Naive thymus-derived CD8-positive, alpha-beta T cell (primary cell): ENCODE data around the gene UFD1. TPM values are rescaled to one million over a fixed set of nuclear protein-coding genes. Genes with fewer than 3 reads are reported as not detected.

Experiments used
- ATAC-seq, 2 donors: fragments of 150-1000 bp; cut with Tn5 transposase in 1 of 2; sonication (Bioruptor Pico), chemical (Tn5 transposase) in 1 of 2; 1 replicate in 1 of 2; 2 replicates in 1 of 2; pipeline ENCODE4 v1.10.0; 2021; ENCODE audit warnings: mild to moderate bottlenecking in 2 of 2, moderate library complexity in 2 of 2
- POLR2A ChIA-PET: fragments of 350-600 bp; sonication (Branson Sonifier 250); formaldehyde crosslinking; loops from one replicate; lab custom pipeline; 2021; ENCODE audit warnings: antibody characterized with exemption; lab: Charles Lee
- DNase-seq, 10 donors: peaks; one replicate each; pipeline versions ENCODE4 v3.0.0 to v3.0.0-alpha.2; 2020 to 2022
- H3K27ac Mint-ChIP-seq, 10 donors: one replicate each; pipeline ENCODE4 v1.8.0; 2020 to 2022; ENCODE audit warnings: mild to moderate bottlenecking in 10 of 10, mixed read lengths in 10 of 10, moderate library complexity in 4 of 10, inconsistent platforms in 1 of 10
- H3K27me3 Mint-ChIP-seq, 5 donors: one replicate each; pipeline ENCODE4 v1.8.0; 2021 to 2022; ENCODE audit warnings: mixed read lengths in 5 of 5
- H3K36me3 Mint-ChIP-seq, 3 donors: one replicate each; pipeline ENCODE4 v1.8.0; 2020 to 2022; ENCODE audit warnings: mixed read lengths in 3 of 3, mild to moderate bottlenecking in 2 of 3, inconsistent platforms in 1 of 3
- H3K4me1 Mint-ChIP-seq, 4 donors: one replicate each; pipeline ENCODE4 v1.8.0; 2021 to 2022; ENCODE audit warnings: mixed read lengths in 4 of 4
- H3K4me3 Mint-ChIP-seq, 10 donors: one replicate each; pipeline ENCODE4 v1.8.0; 2020 to 2022; ENCODE audit warnings: mild to moderate bottlenecking in 10 of 10, mixed read lengths in 10 of 10, moderate library complexity in 6 of 10, inconsistent platforms in 1 of 10
- H3K9me3 Mint-ChIP-seq, 9 donors: one replicate each; pipeline ENCODE4 v1.8.0; 2020 to 2022; ENCODE audit warnings: mixed read lengths in 9 of 9, mild to moderate bottlenecking in 3 of 9, inconsistent platforms in 1 of 9, moderate library complexity in 1 of 9
- polyA plus RNA-seq, 3 donors: library from polyadenylated mRNA; unstranded; fragments of 300-500 nt; fragmentation: Illumina TruSeq; gene quantifications; one replicate each; pipeline ENCODE4 v1.2.3, GENCODE V29; 2021
- total RNA-seq, 8 experiments: library from RNA in 2 of 8; stranded (reverse) in 2 of 8; gene quantifications; one replicate each; pipeline ENCODE4 v1.2.3 and lab custom pipeline; 2021 to 2026

UFD1 gene
- total and polyA plus RNA-seq, 5 experiments from 2014 or later = 50.2 to 80.9 (median 73.1) TPM

DNA sequence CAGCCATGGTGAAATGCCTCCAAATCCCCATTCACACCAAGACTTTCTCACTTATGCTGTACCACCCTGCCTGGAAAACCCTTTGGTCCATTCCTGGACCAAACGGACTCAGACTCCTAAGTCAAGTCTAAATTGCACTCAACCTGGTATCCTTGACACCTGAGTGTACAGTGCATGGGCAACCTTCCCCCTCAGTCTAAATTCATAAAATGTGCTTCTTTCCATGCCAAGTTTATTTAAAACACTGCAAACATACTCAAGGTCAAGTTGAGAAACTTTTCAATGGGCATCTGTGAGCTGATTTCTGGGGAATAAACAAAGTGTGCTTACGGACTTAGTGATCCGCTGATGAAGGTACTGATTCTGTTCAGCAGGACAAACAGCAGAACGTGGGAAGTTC, 73.9 kb downstream of the UFD1 start:
- no peaks in the 10 kb centered on the region for H3K27me3 Mint-ChIP-seq
- peak overlapping the region in 1 of 10 donors; percentile 60 for H3K27ac Mint-ChIP-seq
- H3K36me3 Mint-ChIP-seq = peaks cover 4 to 80% (median 11%) of the 10 kb centered on the region in 3 donors

GRCh38 chr22:19404676-19405075, 74.3 kb downstream of the UFD1 start:
- H3K27me3 Mint-ChIP-seq = no peaks in the 10 kb centered on the region
- peaks cover 0 to 4% (median under 1%) of the 10 kb centered on the region in 4 donors for H3K4me1 Mint-ChIP-seq
- peak overlapping the region in 5 of 10 donors; percentile 11 to 79 (median 60) for H3K27ac Mint-ChIP-seq
- ATAC-seq = no peak
- DNase-seq = no peak
- no peak overlapping the region for H3K4me3 Mint-ChIP-seq
- POLR2A ChIA-PET = no interaction called here
- peaks cover 4 to 79% (median 10%) of the 10 kb centered on the region in 3 donors for H3K36me3 Mint-ChIP-seq
- H3K9me3 Mint-ChIP-seq = no peaks in the 10 kb centered on the region

More for the DNA sequence above, 73.9 kb downstream of the UFD1 start:
- Mint-ChIP-seq H3K4me1 (peaks cover 0 to 4% (median under 1%) of the 10 kb centered on the region in 4 donors), H3K4me3 (no peak overlapping the region), H3K9me3 (no peaks in the 10 kb centered on the region)
- POLR2A ChIA-PET = no interaction called here
- ATAC-seq (no peak), DNase-seq (no peak)

- POLR2A ChIA-PET = no interaction called here
- Mint-ChIP-seq H3K27ac (no peak overlapping the region), H3K4me1 (peaks cover 0 to 4% (median under 1%) of the 10 kb centered on the region in 4 donors), H3K27me3 (no peaks in the 10 kb centered on the region), H3K36me3 (peaks cover 3 to 77% (median 4%) of the 10 kb centered on the region in 3 donors), H3K9me3 (no peaks in the 10 kb centered on the region), H3K4me3 (no peak overlapping the region)
- ATAC-seq = no peak
- DNase-seq = no peak
Observed at GRCh38 chr22:19402642-19403191, 76.3 kb downstream of the UFD1 start.

DNA sequence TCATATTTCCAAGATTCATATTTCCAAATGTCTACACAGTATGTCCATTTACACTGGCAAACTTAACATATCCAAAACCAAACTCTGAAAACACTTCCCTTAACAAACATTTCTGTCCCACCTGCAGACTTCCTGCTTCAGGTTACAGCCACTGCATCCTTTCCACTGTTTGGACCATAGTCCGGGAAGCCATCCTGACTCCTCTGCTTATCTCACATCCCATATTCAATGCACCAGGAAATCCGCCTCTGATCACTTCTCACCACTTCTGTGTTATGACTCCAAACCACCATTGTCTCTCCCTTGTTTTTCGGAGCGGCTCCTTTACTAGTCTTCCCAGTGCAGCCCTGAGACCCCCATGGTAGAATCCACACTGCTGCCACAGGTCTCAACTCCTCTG, 77.5 kb downstream of the UFD1 start:
- no peak for DNase-seq
- no peak overlapping the region for H3K4me3 Mint-ChIP-seq
- peaks cover 0 to 4% (median under 1%) of the 10 kb centered on the region in 4 donors for H3K4me1 Mint-ChIP-seq
- peaks cover 0 to 77% (median 0%) of the 10 kb centered on the region in 3 donors for H3K36me3 Mint-ChIP-seq
- no peaks in the 10 kb centered on the region for H3K9me3 Mint-ChIP-seq
- no peak for ATAC-seq
- H3K27me3 Mint-ChIP-seq = no peaks in the 10 kb centered on the region
- peak overlapping the region in 2 of 10 donors; percentile 24 to 76 for H3K27ac Mint-ChIP-seq
- POLR2A ChIA-PET = no interaction called here

- no peak for ATAC-seq
- Mint-ChIP-seq H3K27me3 (no peaks in the 10 kb centered on the region), H3K4me1 (peaks cover 0 to 4% (median under 1%) of the 10 kb centered on the region in 4 donors), H3K36me3 (peaks cover 0 to 79% (median 0%) of the 10 kb centered on the region in 3 donors), H3K27ac (peak overlapping the region in 3 of 10 donors; percentile 2 to 76 (median 59)), H3K9me3 (no peaks in the 10 kb centered on the region), H3K4me3 (no peak overlapping the region)
- no peak for DNase-seq
- POLR2A ChIA-PET = no interaction called here
Observed at GRCh38 chr22:19400881-19401280, 78.1 kb downstream of the UFD1 start.

Other genes starting within 250 kb of the UFD1 start
- 1 to 10 TPM; 1.4 to 2.3 TPM for gene CLTCL1, start 187.5 kb downstream of the UFD1 start, total RNA-seq
- gene CLTCL1, start 187.5 kb downstream of the UFD1 start, polyA plus RNA-seq = under 1 TPM; 0.07 to 0.61 (median 0.49) TPM
- 10 to 100 TPM; 24.1 to 25.0 TPM for gene HIRA, start 47.5 kb downstream of the UFD1 start, total RNA-seq
- gene HIRA, start 47.5 kb downstream of the UFD1 start, polyA plus RNA-seq = 1 to 10 TPM; 1.5 to 6.2 (median 6.2) TPM
- gene MRPL40, start 46.6 kb downstream of the UFD1 start, total RNA-seq = 10 to 100 TPM; 20.8 to 23.2 TPM
- 10 to 100 TPM; 69.5 to 80.5 (median 78.2) TPM for gene MRPL40, start 46.6 kb downstream of the UFD1 start, polyA plus RNA-seq
- 10 to 100 TPM; 44.2 to 45.1 TPM for gene C22orf39, start 31.5 kb downstream of the UFD1 start, total RNA-seq
- gene C22orf39, start 31.5 kb downstream of the UFD1 start, polyA plus RNA-seq = 10 to 100 TPM; 51.9 to 58.7 (median 58.0) TPM
- gene CDC45, start 727 bp upstream of the UFD1 start, total RNA-seq = 1 to 10 TPM in 1 of 2 experiments, under 1 TPM in 1; 0.69 to 1.8 TPM
- 1 to 10 TPM in 2 of 3 donors, not detected in 1; 1.2 to 2.7 TPM for gene CDC45, start 727 bp upstream of the UFD1 start, polyA plus RNA-seq
- not detected for gene CLDN5, start 45.2 kb upstream of the UFD1 start, total RNA-seq
- under 1 TPM in 2 of 3 donors, not detected in 1; 0.11 to 0.22 TPM for gene CLDN5, start 45.2 kb upstream of the UFD1 start, polyA plus RNA-seq
- 1 to 10 TPM in 1 of 2 experiments, under 1 TPM in 1; 0.55 to 1.5 TPM for gene SEPTIN5, start 235.3 kb upstream of the UFD1 start, total RNA-seq
- under 1 TPM in 1 of 3 donors, not detected in 2; 0.32 TPM for gene SEPTIN5, start 235.3 kb upstream of the UFD1 start, polyA plus RNA-seq
- under 1 TPM in 1 of 2 experiments, not detected in 1; 0.34 TPM for gene GP1BB, start 244.3 kb upstream of the UFD1 start, total RNA-seq
- gene GP1BB, start 244.3 kb upstream of the UFD1 start, polyA plus RNA-seq = not detected